ENCODE measurements around the gene MEF2C.

The MEF2C gene

GRCh38 chr5:88887342-88887741 lies 4.4 kb upstream of the MEF2C start:
- no peak for DNase-seq

- DNase-seq = no peak
These were observed 3.9 kb upstream of the MEF2C start for GRCh38 chr5:88886746-88887341.

GRCh38 chr5:88886252-88886651 lies 3.3 kb upstream of the MEF2C start:
- DNase-seq = no peak

- no peak for DNase-seq
These were observed 2.0 kb upstream of the MEF2C start for GRCh38 chr5:88885002-88885401.

GRCh38 chr5:88884608-88884877 lies 1.6 kb upstream of the MEF2C start:
- no peak for DNase-seq

GRCh38 chr5:88883836-88884607 lies 1.0 kb upstream of the MEF2C start:
- DNase-seq = peak; percentile 78

GRCh38 chr5:88882276-88883038 lies 527 bp downstream of the MEF2C start:
- DNase-seq = peak; percentile 38

- no peak for DNase-seq
These were observed 1.4 kb downstream of the MEF2C start for GRCh38 chr5:88881571-88881971.

GRCh38 chr5:88880201-88880600 lies 2.8 kb downstream of the MEF2C start:
- DNase-seq = no peak

GRCh38 chr5:88879724-88880123 lies 3.3 kb downstream of the MEF2C start:
- no peak for DNase-seq

- no peak for DNase-seq
These were observed 4.0 kb downstream of the MEF2C start for GRCh38 chr5:88878976-88879375.

- DNase-seq = no peak
These were observed 5.2 kb downstream of the MEF2C start for GRCh38 chr5:88877826-88878225.

GRCh38 chr5:88876714-88877113 lies 6.3 kb downstream of the MEF2C start:
- DNase-seq = no peak

GRCh38 chr5:88875341-88876234 lies 7.4 kb downstream of the MEF2C start:
- no peak for DNase-seq

GRCh38 chr5:88873447-88873846 lies 9.5 kb downstream of the MEF2C start:
- no peak for DNase-seq

GRCh38 chr5:88872971-88873370 lies 10.0 kb downstream of the MEF2C start:
- DNase-seq = no peak

GRCh38 chr5:88870285-88870684 lies 12.7 kb downstream of the MEF2C start:
- DNase-seq = no peak

GRCh38 chr5:88868468-88869068 lies 14.4 kb downstream of the MEF2C start:
- no peak for DNase-seq

- no peak for DNase-seq
These were observed 15.3 kb downstream of the MEF2C start for GRCh38 chr5:88867638-88868037.

- no peak for DNase-seq
These were observed 19.5 kb downstream of the MEF2C start for GRCh38 chr5:88863523-88863922.

- DNase-seq = no peak
These were observed 20.3 kb downstream of the MEF2C start for GRCh38 chr5:88862547-88863175.

GRCh38 chr5:88861231-88861630 lies 21.8 kb downstream of the MEF2C start:
- no peak for DNase-seq
